Parathyroid adenoma (tissue), 2 donors: ENCODE results near the gene ZDHHC21.

ENCODE experiments used
- H2AFZ ChIP-seq: fragments of 300-600 bp; sonication (generic); one replicate; pipeline ENCODE4 v1.7.0; 2017; ENCODE audit warnings: antibody characterized with exemption, mild to moderate bottlenecking
- H3K27ac ChIP-seq: fragments of 300-600 bp; sonication (generic); one replicate; pipeline ENCODE4 v1.7.0; 2017
- H3K27me3 ChIP-seq: fragments of 300-600 bp; sonication (generic); one replicate; pipeline ENCODE4 v1.7.0; 2017; ENCODE audit warnings: low read length; ENCODE audit not compliant: control insufficient read depth, insufficient read depth
- H3K36me3 ChIP-seq: fragments of 300-600 bp; sonication (generic); one replicate; pipeline ENCODE4 v1.7.0; 2017; ENCODE audit warnings: low read length; ENCODE audit not compliant: control insufficient read depth, insufficient read depth
- H3K4me1 ChIP-seq: fragments of 300-600 bp; sonication (generic); one replicate; pipeline ENCODE4 v1.7.0; 2017; ENCODE audit warnings: control low read depth
- H3K4me2 ChIP-seq: fragments of 300-600 bp; sonication (generic); one replicate; pipeline ENCODE4 v1.7.0; 2017; ENCODE audit warnings: low read length
- H3K4me3 ChIP-seq: fragments of 300-600 bp; sonication (generic); one replicate; pipeline ENCODE4 v1.7.0; 2017; ENCODE audit warnings: low read depth, low read length
- H3K79me2 ChIP-seq: fragments of 300-600 bp; sonication (generic); one replicate; pipeline ENCODE4 v1.7.0; 2017; ENCODE audit warnings: control low read depth
- H3K9ac ChIP-seq: fragments of 300-600 bp; sonication (generic); one replicate; pipeline ENCODE4 v1.7.0; 2017; ENCODE audit warnings: mild to moderate bottlenecking
- H3K9me3 ChIP-seq: fragments of 300-600 bp; sonication (generic); one replicate; pipeline ENCODE4 v1.7.0; 2017; ENCODE audit warnings: low read length; ENCODE audit not compliant: control insufficient read depth
- TF ChIP-seq, protein P1 (sequence below): fragments of 300-600 bp; sonication (generic); IDR thresholded peaks from one replicate; pipeline ENCODE4 v1.7.0; 2017; ENCODE audit warnings: antibody characterized with exemption, mild to moderate bottlenecking
- donor health status: primary hyperparathyroidism.

The ZDHHC21 gene

DNA sequence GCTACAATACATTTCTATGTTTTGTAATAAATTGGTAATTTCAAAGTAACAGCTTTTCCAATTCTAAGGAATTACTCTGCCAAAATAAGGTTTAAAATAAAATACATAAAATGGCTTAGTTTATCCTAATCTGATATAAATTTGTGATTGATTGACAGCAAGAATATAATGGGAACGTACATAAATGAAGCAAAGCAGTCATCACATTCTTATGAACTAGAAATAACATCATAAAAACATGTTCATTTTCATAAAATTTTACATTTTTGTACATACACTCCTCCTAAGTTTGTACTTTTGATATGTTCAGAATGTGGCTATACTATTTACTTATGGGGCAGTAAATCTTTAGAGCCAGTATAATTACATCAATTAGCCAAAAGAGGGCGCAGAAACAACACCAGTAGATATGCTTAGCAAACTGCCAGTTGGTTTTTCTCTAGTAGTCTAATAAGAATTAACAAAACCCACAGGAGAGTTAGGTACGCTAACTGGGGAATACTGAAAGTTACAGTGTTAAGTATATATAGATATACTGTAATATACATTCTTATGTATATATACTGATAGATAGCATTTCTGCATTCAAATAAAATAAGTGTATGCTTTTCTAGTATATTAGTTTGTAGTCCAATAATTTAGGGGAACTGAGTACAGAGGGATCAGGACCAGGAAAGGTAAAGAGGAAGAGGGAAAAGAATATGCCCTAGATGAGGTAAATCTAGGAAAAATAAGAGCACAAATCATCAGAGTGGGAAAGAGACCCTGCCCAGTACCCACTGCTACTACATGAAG is 76.8 kb downstream of the ZDHHC21 start:
- H3K79me2 ChIP-seq = no peaks in the 10 kb centered on the region
- no peak overlapping the region for H3K4me2 ChIP-seq
- H3K27me3 ChIP-seq = no peaks in the 10 kb centered on the region
- TF ChIP-seq, protein P1, sequence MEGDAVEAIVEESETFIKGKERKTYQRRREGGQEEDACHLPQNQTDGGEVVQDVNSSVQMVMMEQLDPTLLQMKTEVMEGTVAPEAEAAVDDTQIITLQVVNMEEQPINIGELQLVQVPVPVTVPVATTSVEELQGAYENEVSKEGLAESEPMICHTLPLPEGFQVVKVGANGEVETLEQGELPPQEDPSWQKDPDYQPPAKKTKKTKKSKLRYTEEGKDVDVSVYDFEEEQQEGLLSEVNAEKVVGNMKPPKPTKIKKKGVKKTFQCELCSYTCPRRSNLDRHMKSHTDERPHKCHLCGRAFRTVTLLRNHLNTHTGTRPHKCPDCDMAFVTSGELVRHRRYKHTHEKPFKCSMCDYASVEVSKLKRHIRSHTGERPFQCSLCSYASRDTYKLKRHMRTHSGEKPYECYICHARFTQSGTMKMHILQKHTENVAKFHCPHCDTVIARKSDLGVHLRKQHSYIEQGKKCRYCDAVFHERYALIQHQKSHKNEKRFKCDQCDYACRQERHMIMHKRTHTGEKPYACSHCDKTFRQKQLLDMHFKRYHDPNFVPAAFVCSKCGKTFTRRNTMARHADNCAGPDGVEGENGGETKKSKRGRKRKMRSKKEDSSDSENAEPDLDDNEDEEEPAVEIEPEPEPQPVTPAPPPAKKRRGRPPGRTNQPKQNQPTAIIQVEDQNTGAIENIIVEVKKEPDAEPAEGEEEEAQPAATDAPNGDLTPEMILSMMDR = peak; percentile 55
- H3K27ac ChIP-seq = no peak overlapping the region
- no peak overlapping the region for H2AFZ ChIP-seq
- H3K4me3 ChIP-seq = no peak overlapping the region
- no peak overlapping the region for H3K9ac ChIP-seq
- no peaks in the 10 kb centered on the region for H3K4me1 ChIP-seq
- H3K36me3 ChIP-seq = no peaks in the 10 kb centered on the region
- H3K9me3 ChIP-seq = no peaks in the 10 kb centered on the region

DNA sequence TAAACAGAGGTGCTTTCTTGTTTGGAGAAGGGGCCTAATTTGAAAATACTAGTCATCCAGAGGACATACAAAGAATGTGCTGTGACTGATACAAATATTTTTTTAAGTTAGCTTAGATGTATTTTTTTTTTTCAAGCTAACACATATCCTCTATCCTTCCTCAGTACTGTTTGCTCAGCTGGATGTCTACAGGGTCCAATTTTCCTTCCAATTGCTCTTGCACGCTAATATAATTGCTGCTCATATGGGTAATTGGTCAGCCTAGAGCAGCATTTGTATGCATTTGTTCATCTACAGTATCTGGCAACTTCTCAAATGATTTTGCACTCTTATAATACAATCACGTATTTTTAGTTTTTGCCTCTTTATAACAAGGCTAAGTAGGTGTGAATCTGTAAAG is 84.7 kb downstream of the ZDHHC21 start:
- H3K4me3 ChIP-seq = no peak overlapping the region
- H3K27me3 ChIP-seq = no peaks in the 10 kb centered on the region
- no peaks in the 10 kb centered on the region for H3K36me3 ChIP-seq
- no peaks in the 10 kb centered on the region for H3K9me3 ChIP-seq
- no peaks in the 10 kb centered on the region for H3K4me1 ChIP-seq
- no peak overlapping the region for H3K9ac ChIP-seq
- H2AFZ ChIP-seq = no peak overlapping the region
- no peaks in the 10 kb centered on the region for H3K79me2 ChIP-seq
- TF ChIP-seq, protein P1 = no peak
- H3K4me2 ChIP-seq = no peak overlapping the region
- no peak overlapping the region for H3K27ac ChIP-seq

DNA sequence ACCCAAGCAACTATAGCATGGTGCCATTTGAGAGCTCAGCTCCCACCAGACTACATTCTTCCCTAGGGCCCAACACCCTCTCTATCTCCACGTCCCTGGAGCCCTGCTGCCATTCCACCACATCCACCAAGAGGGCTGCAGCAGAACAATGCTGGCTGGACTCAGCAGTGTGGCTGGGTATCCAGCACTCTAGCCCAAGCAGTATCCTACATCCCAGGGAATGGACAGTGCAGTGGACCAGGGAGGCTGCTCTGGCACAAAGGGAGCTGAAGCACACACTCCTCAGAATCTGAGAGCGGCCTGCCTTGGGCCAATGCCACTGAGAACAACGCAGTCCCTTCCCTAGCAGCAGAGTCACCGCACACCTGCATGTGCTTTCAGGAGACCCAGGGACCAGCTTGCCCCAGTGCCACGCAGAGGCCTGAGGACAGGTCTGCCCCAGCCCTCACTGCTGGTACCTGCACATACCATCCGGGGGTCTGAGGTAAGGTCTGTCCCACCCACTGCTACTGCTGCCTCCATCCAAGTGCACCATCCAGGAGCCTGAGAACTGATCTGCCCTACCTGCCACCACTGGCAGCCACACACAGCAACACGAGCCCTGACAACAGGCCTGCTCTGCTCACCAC is 95.9 kb downstream of the ZDHHC21 start:
- Histone ChIP-seq H3K27me3 (no peaks in the 10 kb centered on the region), H3K36me3 (no peaks in the 10 kb centered on the region), H3K79me2 (no peaks in the 10 kb centered on the region), H3K9me3 (no peaks in the 10 kb centered on the region), H2AFZ (no peak overlapping the region), H3K4me1 (no peaks in the 10 kb centered on the region), H3K27ac (no peak overlapping the region), H3K4me2 (no peak overlapping the region), H3K4me3 (no peak overlapping the region), H3K9ac (no peak overlapping the region)
- TF ChIP-seq, protein P1 = no peak

DNA sequence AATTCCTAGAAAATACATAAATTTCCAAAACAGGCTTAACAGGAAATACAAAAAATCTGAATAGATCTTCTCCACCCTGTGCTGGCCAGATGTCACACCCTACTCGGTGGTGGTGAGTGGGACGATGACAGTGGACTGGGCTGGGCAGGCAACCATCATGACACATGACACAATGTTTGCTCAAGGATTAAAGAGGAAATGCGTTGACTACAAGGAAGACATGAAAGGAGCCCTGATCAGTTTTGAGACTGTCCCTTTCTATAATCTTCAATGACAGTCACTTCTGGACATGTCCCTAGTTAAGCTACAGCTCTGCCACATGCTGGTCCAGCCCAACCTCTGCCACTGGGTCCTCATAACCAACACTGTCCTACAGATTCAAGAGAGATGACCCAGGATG is 99.8 kb downstream of the ZDHHC21 start:
- H3K4me1 ChIP-seq = no peaks in the 10 kb centered on the region
- H3K9me3 ChIP-seq = no peaks in the 10 kb centered on the region
- H3K27me3 ChIP-seq = no peaks in the 10 kb centered on the region
- no peak overlapping the region for H3K9ac ChIP-seq
- H2AFZ ChIP-seq = no peak overlapping the region
- no peak overlapping the region for H3K27ac ChIP-seq
- no peak overlapping the region for H3K4me3 ChIP-seq
- TF ChIP-seq, protein P1 = no peak
- no peak overlapping the region for H3K4me2 ChIP-seq
- H3K36me3 ChIP-seq = no peaks in the 10 kb centered on the region
- H3K79me2 ChIP-seq = no peaks in the 10 kb centered on the region
